Activated naive CD8-positive, alpha-beta T cell treated with anti-CD3 and anti-CD28 coated beads, Interleukin-2, amount 50 U/mL, for 24 hours (primary cell): ENCODE measurements around the gene FRMD4B.
"Not testable (repeated sequence)": the region's sequence is repeated elsewhere in the genome, so short reads cannot be mapped to it uniquely, and the experiment has no call there.

Experiments used
- ATAC-seq: fragments of 150-1000 bp; cut with Tn5 transposase; one replicate; pipeline ENCODE4 v1.10.0; 2021
- DNase-seq: peaks from one replicate; pipeline ENCODE4 v3.0.0; 2021
- H3K27ac Mint-ChIP-seq: one replicate; pipeline ENCODE4 v1.8.0; 2021; ENCODE audit warnings: mild to moderate bottlenecking, mixed read lengths
- H3K27me3 Mint-ChIP-seq: one replicate; pipeline ENCODE4 v1.8.0; 2021; ENCODE audit warnings: mixed read lengths
- H3K36me3 Mint-ChIP-seq: one replicate; pipeline ENCODE4 v1.8.0; 2021; ENCODE audit warnings: low read depth, mixed read lengths
- H3K4me1 Mint-ChIP-seq: one replicate; pipeline ENCODE4 v1.8.0; 2021; ENCODE audit warnings: mixed read lengths
- H3K4me3 Mint-ChIP-seq: one replicate; pipeline ENCODE4 v1.8.0; 2021; ENCODE audit warnings: mild to moderate bottlenecking, moderate library complexity, mixed read lengths
- H3K9me3 Mint-ChIP-seq: one replicate; pipeline ENCODE4 v1.8.0; 2021; ENCODE audit warnings: mixed read lengths

Gene FRMD4B

GRCh38 chr3:69283913-69284611 lies 101.8 kb downstream of the FRMD4B start:
- no peak for DNase-seq
- Mint-ChIP-seq H3K27me3 (no peaks in the 10 kb centered on the region), H3K4me1 (peaks cover 48% of the 10 kb centered on the region), H3K4me3 (no peak overlapping the region), H3K9me3 (no peaks in the 10 kb centered on the region), H3K36me3 (no peaks in the 10 kb centered on the region), H3K27ac (no peak overlapping the region)
- no peak for ATAC-seq

- no peak for ATAC-seq
- Mint-ChIP-seq H3K9me3 (no peaks in the 10 kb centered on the region), H3K36me3 (no peaks in the 10 kb centered on the region), H3K4me3 (no peak overlapping the region), H3K27me3 (no peaks in the 10 kb centered on the region), H3K4me1 (peaks cover 42% of the 10 kb centered on the region), H3K27ac (no peak overlapping the region)
- no peak for DNase-seq
These were observed 102.4 kb downstream of the FRMD4B start for GRCh38 chr3:69283496-69283895.

GRCh38 chr3:69282181-69282580 lies 103.7 kb downstream of the FRMD4B start:
- Mint-ChIP-seq H3K36me3 (no peaks in the 10 kb centered on the region), H3K9me3 (no peaks in the 10 kb centered on the region), H3K4me1 (peaks cover 31% of the 10 kb centered on the region), H3K4me3 (peak overlapping the region; percentile 7), H3K27me3 (no peaks in the 10 kb centered on the region), H3K27ac (peak overlapping the region; percentile 61)
- ATAC-seq (peak; percentile 100), DNase-seq (peak; percentile 64)

- H3K4me3 Mint-ChIP-seq, DNase-seq, ATAC-seq, H3K9me3 Mint-ChIP-seq, H3K27me3 Mint-ChIP-seq, H3K36me3 Mint-ChIP-seq, H3K27ac Mint-ChIP-seq: not testable (repeated sequence)
- peaks cover 24% of the 10 kb centered on the region for H3K4me1 Mint-ChIP-seq
These were observed 108.5 kb downstream of the FRMD4B start for GRCh38 chr3:69277403-69277802.

GRCh38 chr3:69276884-69277283 lies 109.0 kb downstream of the FRMD4B start:
- DNase-seq (no peak), ATAC-seq (no peak)
- H3K4me1 Mint-ChIP-seq, result peaks cover 19% of the 10 kb centered on the region
- no peak overlapping the region for H3K27ac Mint-ChIP-seq
- H3K9me3 Mint-ChIP-seq, result no peaks in the 10 kb centered on the region
- no peaks in the 10 kb centered on the region for H3K27me3 Mint-ChIP-seq
- H3K36me3 Mint-ChIP-seq, result no peaks in the 10 kb centered on the region
- no peak overlapping the region for H3K4me3 Mint-ChIP-seq

- ATAC-seq, H3K36me3 Mint-ChIP-seq, H3K9me3 Mint-ChIP-seq, H3K4me3 Mint-ChIP-seq, H3K27ac Mint-ChIP-seq, DNase-seq, H3K27me3 Mint-ChIP-seq: not testable (repeated sequence)
- peaks cover 14% of the 10 kb centered on the region for H3K4me1 Mint-ChIP-seq
These were observed 109.7 kb downstream of the FRMD4B start for GRCh38 chr3:69276191-69276590.

- Mint-ChIP-seq H3K36me3 (no peaks in the 10 kb centered on the region), H3K9me3 (no peaks in the 10 kb centered on the region), H3K27ac (no peak overlapping the region), H3K4me3 (no peak overlapping the region), H3K4me1 (no peaks in the 10 kb centered on the region), H3K27me3 (no peaks in the 10 kb centered on the region)
- DNase-seq (no peak), ATAC-seq (no peak)
These were observed 112.0 kb downstream of the FRMD4B start for GRCh38 chr3:69273896-69274295.

GRCh38 chr3:69272556-69272955 lies 113.3 kb downstream of the FRMD4B start:
- no peak overlapping the region for H3K4me3 Mint-ChIP-seq
- H3K27ac Mint-ChIP-seq, result no peak overlapping the region
- H3K4me1 Mint-ChIP-seq, result no peaks in the 10 kb centered on the region
- DNase-seq (no peak), ATAC-seq (no peak)
- no peaks in the 10 kb centered on the region for H3K9me3 Mint-ChIP-seq
- no peaks in the 10 kb centered on the region for H3K27me3 Mint-ChIP-seq
- H3K36me3 Mint-ChIP-seq, result no peaks in the 10 kb centered on the region

- H3K9me3 Mint-ChIP-seq, result no peaks in the 10 kb centered on the region
- no peaks in the 10 kb centered on the region for H3K36me3 Mint-ChIP-seq
- ATAC-seq (no peak), DNase-seq (no peak)
- H3K27ac Mint-ChIP-seq, result no peak overlapping the region
- no peaks in the 10 kb centered on the region for H3K4me1 Mint-ChIP-seq
- H3K27me3 Mint-ChIP-seq, result no peaks in the 10 kb centered on the region
- no peak overlapping the region for H3K4me3 Mint-ChIP-seq
These were observed 114.8 kb downstream of the FRMD4B start for GRCh38 chr3:69271098-69271497.

GRCh38 chr3:69266585-69266984 lies 119.3 kb downstream of the FRMD4B start:
- no peaks in the 10 kb centered on the region for H3K4me1 Mint-ChIP-seq
- no peak overlapping the region for H3K4me3 Mint-ChIP-seq
- no peaks in the 10 kb centered on the region for H3K9me3 Mint-ChIP-seq
- DNase-seq, result no peak
- ATAC-seq, result no peak
- H3K27ac Mint-ChIP-seq, result no peak overlapping the region
- no peaks in the 10 kb centered on the region for H3K36me3 Mint-ChIP-seq
- H3K27me3 Mint-ChIP-seq, result no peaks in the 10 kb centered on the region

- H3K36me3 Mint-ChIP-seq, H3K4me3 Mint-ChIP-seq, H3K9me3 Mint-ChIP-seq, ATAC-seq, H3K27me3 Mint-ChIP-seq, H3K27ac Mint-ChIP-seq, H3K4me1 Mint-ChIP-seq, DNase-seq: not testable (repeated sequence)
These were observed 119.8 kb downstream of the FRMD4B start for GRCh38 chr3:69266071-69266470.

- not testable (repeated sequence) for H3K9me3 Mint-ChIP-seq, H3K27ac Mint-ChIP-seq, ATAC-seq, H3K27me3 Mint-ChIP-seq, H3K36me3 Mint-ChIP-seq, H3K4me1 Mint-ChIP-seq, DNase-seq, H3K4me3 Mint-ChIP-seq
These were observed 125.0 kb downstream of the FRMD4B start for GRCh38 chr3:69260843-69261405.

- ATAC-seq (no peak), DNase-seq (no peak)
- Mint-ChIP-seq H3K36me3 (no peaks in the 10 kb centered on the region), H3K9me3 (no peaks in the 10 kb centered on the region), H3K27ac (no peak overlapping the region), H3K27me3 (no peaks in the 10 kb centered on the region), H3K4me1 (no peaks in the 10 kb centered on the region), H3K4me3 (no peak overlapping the region)
These were observed 125.6 kb downstream of the FRMD4B start for GRCh38 chr3:69260216-69260787.

GRCh38 chr3:69259125-69259524 lies 126.8 kb downstream of the FRMD4B start:
- H3K27ac Mint-ChIP-seq, result no peak overlapping the region
- ATAC-seq, result no peak
- H3K9me3 Mint-ChIP-seq, result no peaks in the 10 kb centered on the region
- H3K4me3 Mint-ChIP-seq, result no peak overlapping the region
- H3K27me3 Mint-ChIP-seq, result no peaks in the 10 kb centered on the region
- no peaks in the 10 kb centered on the region for H3K4me1 Mint-ChIP-seq
- no peaks in the 10 kb centered on the region for H3K36me3 Mint-ChIP-seq
- DNase-seq, result no peak

- H3K36me3 Mint-ChIP-seq, result no peaks in the 10 kb centered on the region
- DNase-seq (no peak), ATAC-seq (no peak)
- no peaks in the 10 kb centered on the region for H3K4me1 Mint-ChIP-seq
- no peak overlapping the region for H3K4me3 Mint-ChIP-seq
- no peaks in the 10 kb centered on the region for H3K9me3 Mint-ChIP-seq
- H3K27ac Mint-ChIP-seq, result no peak overlapping the region
- H3K27me3 Mint-ChIP-seq, result no peaks in the 10 kb centered on the region
These were observed 130.0 kb downstream of the FRMD4B start for GRCh38 chr3:69255928-69256327.
